Neuronal stem cell (in vitro differentiated cells): ENCODE data around the gene MAP6D1.

Experiments used
- DNase-seq: peaks from one replicate; pipeline ENCODE4 v3.0.0-alpha.2; 2013; ENCODE audit warnings: low spot score
- H2AFZ ChIP-seq: one replicate; pipeline ENCODE4 v1.6.1; 2013; ENCODE audit warnings: mild to moderate bottlenecking, low read length, inconsistent platforms
- H2AK5ac ChIP-seq: 2 replicates; pipeline ENCODE4 v1.6.1; 2013; ENCODE audit warnings: low read depth, mild to moderate bottlenecking, inconsistent platforms, low read length, moderate library complexity, mixed read lengths
- H2BK120ac ChIP-seq: 2 replicates; pipeline ENCODE4 v1.6.1; 2013; ENCODE audit warnings: low read depth, mild to moderate bottlenecking, inconsistent platforms, low read length, moderate library complexity, mixed read lengths
- H2BK12ac ChIP-seq: one replicate; pipeline ENCODE4 v1.6.1; 2013; ENCODE audit warnings: low read length, inconsistent platforms
- H2BK15ac ChIP-seq: 2 replicates; pipeline ENCODE4 v1.6.1; 2013; ENCODE audit warnings: mild to moderate bottlenecking, low read length, inconsistent platforms, mixed read lengths
- H2BK5ac ChIP-seq: one replicate; pipeline ENCODE4 v1.6.1; 2013; ENCODE audit warnings: inconsistent platforms, mild to moderate bottlenecking, low read length, moderate library complexity
- H3K14ac ChIP-seq: one replicate; pipeline ENCODE4 v1.6.1; 2013; ENCODE audit warnings: low read length, inconsistent platforms
- H3K18ac ChIP-seq: 2 replicates; pipeline ENCODE4 v1.6.1; 2013; ENCODE audit warnings: low read length, inconsistent platforms
- H3K23ac ChIP-seq: 2 replicates; pipeline ENCODE4 v1.6.1; 2013; ENCODE audit warnings: low read depth, mild to moderate bottlenecking, mixed read lengths, low read length, inconsistent platforms; ENCODE audit not compliant: poor library complexity
- H3K27ac ChIP-seq: replicated peaks from 3 replicates; pipeline ENCODE4 v1.5.1; 2013; ENCODE audit warnings: low read length, inconsistent platforms
- H3K27me3 ChIP-seq, 3 experiments: 2 replicates each; pipeline ENCODE4 v1.6.1; 2013; ENCODE audit warnings: low read length in 3 of 3, mild to moderate bottlenecking in 2 of 3, inconsistent platforms in 1 of 3, low read depth in 1 of 3, mixed read lengths in 1 of 3, moderate library complexity in 1 of 3; ENCODE audit not compliant: control insufficient read depth in 3 of 3, insufficient read depth in 3 of 3
- H3K36me3 ChIP-seq, 2 donors: replicated peaks in 1 of 2; 2 replicates each; pipeline ENCODE4 v1.6.1; 2013; ENCODE audit warnings: low read length in 2 of 2; ENCODE audit not compliant: control insufficient read depth in 2 of 2, insufficient read depth in 2 of 2
- H3K4ac ChIP-seq: 2 replicates; pipeline ENCODE4 v1.6.1; 2013; ENCODE audit warnings: inconsistent platforms, mild to moderate bottlenecking, low read length, moderate library complexity
- H3K4me1 ChIP-seq, 2 donors: 1 replicate in 1 of 2; 2 replicates in 1 of 2; pipeline ENCODE4 v1.6.1; 2013; ENCODE audit warnings: low read length in 2 of 2, low read depth in 1 of 2; ENCODE audit not compliant: control insufficient read depth in 2 of 2, insufficient read depth in 1 of 2
- H3K4me2 ChIP-seq: one replicate; pipeline ENCODE4 v1.6.1; 2013; ENCODE audit warnings: mild to moderate bottlenecking, low read length, inconsistent platforms; ENCODE audit not compliant: insufficient read depth, poor library complexity, severe bottlenecking
- H3K4me3 ChIP-seq, 2 donors: 2 replicates each; pipeline ENCODE4 v1.5.1; 2013; ENCODE audit warnings: low read length in 2 of 2, mild to moderate bottlenecking in 2 of 2, inconsistent platforms in 1 of 2, moderate library complexity in 1 of 2
- H3K79me1 ChIP-seq: one replicate; pipeline ENCODE4 v1.6.1; 2013; ENCODE audit warnings: low read depth, mild to moderate bottlenecking, inconsistent platforms, low read length, moderate library complexity
- H3K9ac ChIP-seq: one replicate; pipeline ENCODE4 v1.6.1; 2013; ENCODE audit warnings: mild to moderate bottlenecking, low read depth, low read length, inconsistent platforms; ENCODE audit not compliant: poor library complexity
- H3K9me3 ChIP-seq, 2 donors: replicated peaks in 1 of 2; 2 replicates each; pipeline versions ENCODE3 to v1.6.1; 2013; ENCODE audit warnings: low read length in 2 of 2, mild to moderate bottlenecking in 2 of 2, inconsistent platforms in 1 of 2, low read depth in 1 of 2, mixed read lengths in 1 of 2, moderate library complexity in 1 of 2; ENCODE audit not compliant: control insufficient read depth in 2 of 2, insufficient read depth in 1 of 2
- H4K8ac ChIP-seq: one replicate; pipeline ENCODE4 v1.6.1; 2013; ENCODE audit warnings: low read depth, mild to moderate bottlenecking, inconsistent platforms, low read length, moderate library complexity
- H4K91ac ChIP-seq: one replicate; pipeline ENCODE4 v1.6.1; 2013; ENCODE audit warnings: low read length, low read depth, mild to moderate bottlenecking, inconsistent platforms; ENCODE audit not compliant: poor library complexity
- WGBS, 2 donors: extraction: QIAGEN DNeasy Blood & Tissue Kit; methylation state at CpG; one replicate each; pipeline ENCODE4 v1.1.7; 2013; ENCODE audit warnings: missing lambda C conversion rate in 2 of 2, mixed read lengths in 1 of 2; ENCODE audit not compliant: insufficient read length in 2 of 2, insufficient replicate concordance in 1 of 2; ENCODE audit errors: extremely low coverage in 2 of 2; 5-methylcytosine and 5-hydroxymethylcytosine counted together

Gene MAP6D1

DNA sequence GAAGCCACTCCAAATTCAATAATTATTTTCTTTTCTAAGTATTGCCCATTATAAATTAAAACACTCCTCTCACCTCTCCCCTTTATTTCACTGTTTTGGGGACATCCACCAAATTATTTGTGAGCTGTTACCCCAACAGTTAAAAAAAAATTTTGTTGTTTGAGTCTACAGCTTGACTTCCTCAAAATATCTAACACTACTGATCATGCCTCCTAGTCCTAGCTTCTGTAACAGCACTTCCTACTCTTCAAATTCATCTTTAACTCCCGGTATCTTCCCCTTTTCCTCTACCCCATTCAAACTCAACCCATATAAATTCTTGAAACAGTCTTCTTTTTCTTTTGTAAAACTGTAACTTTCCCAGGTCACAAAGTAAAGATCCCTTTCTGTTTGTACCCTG, 43.4 kb upstream of the MAP6D1 start:
- Histone ChIP-seq H2BK5ac (no peak overlapping the region), H3K36me3 (peaks cover 10 to 44% of the 10 kb centered on the region in 2 donors), H2BK15ac (no peak overlapping the region), H4K91ac (no peak overlapping the region), H3K9ac (no peak overlapping the region), H3K9me3 (peaks cover 2 to 5% of the 10 kb centered on the region in 2 donors), H3K14ac (no peak overlapping the region), H2AK5ac (no peak overlapping the region), H3K4me1 (no peaks in the 10 kb centered on the region), H3K27me3 (no peaks in the 10 kb centered on the region), H2BK12ac (no peak overlapping the region), H4K8ac (no peak overlapping the region), H3K18ac (no peak overlapping the region), H2AFZ (no peak overlapping the region), H3K79me1 (peaks cover 3% of the 10 kb centered on the region), H3K4ac (no peak overlapping the region), H3K27ac (no peak overlapping the region), H2BK120ac (no peak overlapping the region), H3K4me2 (no peak overlapping the region), H3K23ac (no peak overlapping the region), H3K4me3 (no peak overlapping the region)
- WGBS, 2 donors: 100% methylated on average over 1 of the region's 1 CpG
- no peak for DNase-seq

DNA sequence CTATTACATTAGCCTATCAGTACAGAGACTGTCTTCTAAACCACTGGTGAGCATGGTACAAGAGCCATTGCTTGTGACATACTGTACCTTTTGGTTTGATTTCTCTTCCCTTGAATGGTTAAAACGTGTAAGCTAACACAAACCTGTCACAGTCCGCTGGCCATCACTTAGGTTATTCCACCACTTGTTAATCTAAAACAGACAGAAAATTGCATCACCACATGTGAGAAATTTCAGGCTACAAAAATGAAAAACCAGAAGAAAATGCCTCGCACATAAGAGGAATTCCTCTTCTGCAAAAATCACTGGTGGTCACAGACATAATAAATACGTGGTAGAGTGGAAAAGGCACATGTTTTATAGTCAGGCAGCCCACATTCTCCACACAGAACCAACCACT, 37.2 kb upstream of the MAP6D1 start:
- Histone ChIP-seq H3K18ac (no peak overlapping the region), H3K14ac (no peak overlapping the region), H2BK120ac (no peak overlapping the region), H3K9ac (no peak overlapping the region), H2BK5ac (no peak overlapping the region), H3K27ac (no peak overlapping the region), H3K4ac (no peak overlapping the region), H2AK5ac (no peak overlapping the region), H4K91ac (no peak overlapping the region), H2AFZ (no peak overlapping the region), H2BK15ac (no peak overlapping the region), H3K23ac (no peak overlapping the region), H3K79me1 (no peaks in the 10 kb centered on the region), H2BK12ac (no peak overlapping the region), H3K27me3 (no peaks in the 10 kb centered on the region), H3K4me3 (no peak overlapping the region), H3K4me2 (no peak overlapping the region), H3K9me3 (peaks cover 2 to 5% of the 10 kb centered on the region in 2 donors), H4K8ac (no peak overlapping the region), H3K4me1 (no peaks in the 10 kb centered on the region), H3K36me3 (peaks cover 20 to 95% of the 10 kb centered on the region in 2 donors)
- WGBS, 2 donors: no CpG with 5 or more reads among the region's 4 CpGs
- DNase-seq: no peak

DNA sequence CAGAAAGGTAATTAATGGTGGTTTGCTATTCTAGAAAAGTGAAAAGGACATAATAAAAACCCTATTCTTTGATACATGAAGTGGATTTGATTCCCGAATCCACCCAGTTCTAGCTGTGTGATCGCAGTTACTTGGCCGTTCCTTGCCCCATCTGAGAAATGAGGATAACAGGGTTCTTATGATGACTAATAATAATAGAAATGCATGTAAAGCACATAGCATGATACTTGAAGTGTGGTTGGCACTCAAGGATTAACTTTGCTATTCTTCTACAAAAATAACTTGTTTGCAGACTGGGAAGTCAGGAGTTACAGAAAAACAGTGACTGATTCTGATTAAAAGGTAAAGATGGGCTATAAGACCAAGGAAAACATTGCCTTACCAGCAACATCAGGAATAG, 32.5 kb upstream of the MAP6D1 start:
- Histone ChIP-seq H3K36me3 (peaks cover 12 to 97% of the 10 kb centered on the region in 2 donors), H3K14ac (no peak overlapping the region), H3K18ac (no peak overlapping the region), H4K91ac (no peak overlapping the region), H2AK5ac (no peak overlapping the region), H2BK5ac (no peak overlapping the region), H3K9ac (no peak overlapping the region), H2BK120ac (no peak overlapping the region), H2BK15ac (no peak overlapping the region), H3K9me3 (peaks cover 0 to 5% of the 10 kb centered on the region in 2 donors), H3K4ac (no peak overlapping the region), H4K8ac (no peak overlapping the region), H2BK12ac (no peak overlapping the region), H2AFZ (no peak overlapping the region), H3K27ac (no peak overlapping the region), H3K4me1 (no peaks in the 10 kb centered on the region), H3K23ac (no peak overlapping the region), H3K4me3 (no peak overlapping the region), H3K4me2 (no peak overlapping the region), H3K79me1 (peaks cover 2% of the 10 kb centered on the region), H3K27me3 (no peaks in the 10 kb centered on the region)
- no CpG with 5 or more reads among the region's 3 CpGs for WGBS, 2 donors
- DNase-seq: no peak

DNA sequence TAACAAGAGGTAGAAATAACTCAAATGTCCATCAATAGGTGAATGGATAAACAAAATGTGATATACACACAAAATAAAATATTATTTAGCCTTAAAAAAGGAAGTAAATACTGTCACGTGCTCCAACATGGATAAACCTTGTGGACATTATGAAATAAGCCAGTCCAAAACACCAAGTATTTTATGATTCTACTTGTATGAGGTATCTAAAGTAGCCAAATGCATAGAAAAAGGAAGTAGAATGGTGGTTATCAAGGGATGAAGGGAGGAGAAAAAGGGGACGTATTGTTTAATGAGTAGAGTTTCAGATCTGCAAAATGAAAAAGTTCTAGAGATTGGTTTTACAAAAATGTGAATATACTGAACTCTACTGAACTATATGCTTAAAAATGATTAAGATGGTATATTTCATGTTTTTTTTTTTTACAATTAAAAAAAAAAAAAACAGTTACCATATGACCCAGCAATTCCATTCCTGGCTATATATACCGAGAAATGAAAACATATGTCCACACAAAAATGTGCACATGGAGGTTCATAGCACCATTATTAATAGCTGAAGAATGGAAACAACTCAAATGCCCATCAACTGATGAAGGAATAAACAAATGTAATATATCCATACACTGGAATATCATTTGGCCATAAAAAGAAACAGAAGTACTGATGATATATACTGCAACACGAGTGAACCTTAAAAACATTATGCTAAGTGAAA, 29.1 kb upstream of the MAP6D1 start:
- no peaks in the 10 kb centered on the region for H3K27me3 ChIP-seq
- H2BK15ac ChIP-seq: no peak overlapping the region
- H3K79me1 ChIP-seq: peaks cover 2% of the 10 kb centered on the region
- no peak overlapping the region for H3K18ac ChIP-seq
- no peak overlapping the region for H4K8ac ChIP-seq
- no peak overlapping the region for H3K27ac ChIP-seq
- no peak overlapping the region for H2BK5ac ChIP-seq
- no peak overlapping the region for H3K4me3 ChIP-seq
- no peak overlapping the region for H3K4ac ChIP-seq
- H2AK5ac ChIP-seq: no peak overlapping the region
- no peak overlapping the region for H4K91ac ChIP-seq
- H2BK12ac ChIP-seq: no peak overlapping the region
- H2BK120ac ChIP-seq: no peak overlapping the region
- H3K14ac ChIP-seq: no peak overlapping the region
- H3K9ac ChIP-seq: no peak overlapping the region
- H3K4me2 ChIP-seq: no peak overlapping the region
- H2AFZ ChIP-seq: no peak overlapping the region
- 100% methylated on average over 1 of the region's 4 CpGs; no CpG with 5 or more reads in 1 of the 2 donors for WGBS, 2 donors
- peaks cover 0 to 5% of the 10 kb centered on the region in 2 donors for H3K9me3 ChIP-seq
- DNase-seq: no peak
- peaks cover 6 to 97% of the 10 kb centered on the region in 2 donors for H3K36me3 ChIP-seq
- no peak overlapping the region for H3K23ac ChIP-seq
- H3K4me1 ChIP-seq: no peaks in the 10 kb centered on the region
